Lower lobe of right lung (tissue), 2 donors: Measurements from ENCODE around the gene PRDM15. TPM values are rescaled to one million over a fixed set of nuclear protein-coding genes. Genes with fewer than 3 reads are reported as not detected.

Source experiments
- ATAC-seq, 2 donors: fragments of 200-7000 bp; cut with Tn5 transposase; one replicate each; pipeline ENCODE4 v1.9.1; 2020 to 2022; ENCODE audit warnings: mild to moderate bottlenecking in 2 of 2, moderate library complexity in 2 of 2
- DNase-seq: peaks from one replicate; pipeline ENCODE4 v3.0.0-alpha.2; 2020
- H3K27ac ChIP-seq: fragments of 200-600 bp; one replicate; pipeline ENCODE4 v1.8.0; 2022
- H3K27me3 ChIP-seq: fragments of 200-600 bp; one replicate; pipeline ENCODE4 v1.8.0; 2022; ENCODE audit warnings: low read depth
- H3K36me3 ChIP-seq: fragments of 200-600 bp; one replicate; pipeline ENCODE4 v1.8.0; 2022; ENCODE audit warnings: mild to moderate bottlenecking
- H3K4me1 ChIP-seq: fragments of 200-600 bp; one replicate; pipeline ENCODE4 v1.8.0; 2022
- H3K4me3 ChIP-seq: fragments of 200-600 bp; one replicate; pipeline ENCODE4 v1.8.0; 2022; ENCODE audit warnings: mild to moderate bottlenecking
- H3K9me3 ChIP-seq: fragments of 200-600 bp; one replicate; pipeline ENCODE4 v1.8.0; 2022
- intact Hi-C: fragments of 100-400 bp; cut with DNase I; formaldehyde crosslinking; loops from one replicate; pipeline ENCODE4 v1.11.0; 2022
- total RNA-seq: library from RNA; stranded (reverse); fragmentation: NEBNext Ultra II Directional; extraction: Animal tissue kit (Norgen Biotek cat#: 25700); gene quantifications from one replicate; pipeline ENCODE4 v1.2.1, GENCODE V29; 2021
- TF ChIP-seq, protein P1 (sequence below): fragments of 200-600 bp; IDR thresholded peaks from one replicate; pipeline ENCODE4 v1.8.0; 2022; ENCODE audit warnings: antibody characterized with exemption, mild to moderate bottlenecking
- donor health status: DM: no; HTN: yes; CAD: no; lungs with severe emphysema.

PRDM15 gene
- total RNA-seq, 1 donor from 2014 or later: 6.6 TPM

GRCh38 chr21:41916888-41917433, 37.8 kb upstream of the PRDM15 start:
- intact Hi-C loops: no loop called here
- no peaks in the 10 kb centered on the region for H3K27me3 ChIP-seq
- TF ChIP-seq, protein P1, sequence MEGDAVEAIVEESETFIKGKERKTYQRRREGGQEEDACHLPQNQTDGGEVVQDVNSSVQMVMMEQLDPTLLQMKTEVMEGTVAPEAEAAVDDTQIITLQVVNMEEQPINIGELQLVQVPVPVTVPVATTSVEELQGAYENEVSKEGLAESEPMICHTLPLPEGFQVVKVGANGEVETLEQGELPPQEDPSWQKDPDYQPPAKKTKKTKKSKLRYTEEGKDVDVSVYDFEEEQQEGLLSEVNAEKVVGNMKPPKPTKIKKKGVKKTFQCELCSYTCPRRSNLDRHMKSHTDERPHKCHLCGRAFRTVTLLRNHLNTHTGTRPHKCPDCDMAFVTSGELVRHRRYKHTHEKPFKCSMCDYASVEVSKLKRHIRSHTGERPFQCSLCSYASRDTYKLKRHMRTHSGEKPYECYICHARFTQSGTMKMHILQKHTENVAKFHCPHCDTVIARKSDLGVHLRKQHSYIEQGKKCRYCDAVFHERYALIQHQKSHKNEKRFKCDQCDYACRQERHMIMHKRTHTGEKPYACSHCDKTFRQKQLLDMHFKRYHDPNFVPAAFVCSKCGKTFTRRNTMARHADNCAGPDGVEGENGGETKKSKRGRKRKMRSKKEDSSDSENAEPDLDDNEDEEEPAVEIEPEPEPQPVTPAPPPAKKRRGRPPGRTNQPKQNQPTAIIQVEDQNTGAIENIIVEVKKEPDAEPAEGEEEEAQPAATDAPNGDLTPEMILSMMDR: no peak
- H3K36me3 ChIP-seq: peaks cover 64% of the 10 kb centered on the region
- no peak for ATAC-seq
- no peak overlapping the region for H3K27ac ChIP-seq
- DNase-seq: no peak
- no peaks in the 10 kb centered on the region for H3K9me3 ChIP-seq
- no peak overlapping the region for H3K4me3 ChIP-seq
- no peaks in the 10 kb centered on the region for H3K4me1 ChIP-seq

DNA sequence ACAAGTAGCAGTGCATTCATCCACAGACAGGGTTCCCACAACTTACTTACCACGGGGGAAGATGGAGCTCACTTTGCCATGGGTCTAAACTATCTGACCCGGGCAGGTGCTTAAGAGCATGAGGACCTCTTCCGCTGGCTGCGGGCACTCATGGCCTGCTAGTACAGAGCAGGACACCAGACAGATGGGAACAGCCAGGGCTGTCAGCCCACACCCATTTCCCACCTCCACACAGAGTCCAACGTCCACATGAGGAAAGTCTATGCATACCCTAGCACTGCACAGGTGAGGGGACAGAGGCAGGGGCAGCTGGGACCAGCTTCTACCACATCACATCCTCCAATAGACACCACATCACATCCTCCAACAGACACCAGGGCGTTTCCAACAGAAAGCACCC, 35.8 kb upstream of the PRDM15 start:
- Histone ChIP-seq H3K27me3 (no peaks in the 10 kb centered on the region), H3K4me3 (no peak overlapping the region), H3K27ac (no peak overlapping the region), H3K36me3 (peaks cover 81% of the 10 kb centered on the region), H3K4me1 (no peaks in the 10 kb centered on the region), H3K9me3 (no peaks in the 10 kb centered on the region)
- intact Hi-C loops: no loop called here
- TF ChIP-seq, protein P1: no peak
- ATAC-seq: no peak
- no peak for DNase-seq

- Histone ChIP-seq H3K27me3 (no peaks in the 10 kb centered on the region), H3K4me3 (no peak overlapping the region), H3K36me3 (peaks cover 86% of the 10 kb centered on the region), H3K9me3 (no peaks in the 10 kb centered on the region), H3K27ac (no peak overlapping the region), H3K4me1 (no peaks in the 10 kb centered on the region)
- TF ChIP-seq, protein P1: no peak
- intact Hi-C loops: no loop called here
- no peak for DNase-seq
- no peak for ATAC-seq
These were observed 35.2 kb upstream of the PRDM15 start for GRCh38 chr21:41914358-41914757.

GRCh38 chr21:41913230-41913629, 34.1 kb upstream of the PRDM15 start:
- Histone ChIP-seq H3K27me3 (no peaks in the 10 kb centered on the region), H3K9me3 (no peaks in the 10 kb centered on the region), H3K4me1 (no peaks in the 10 kb centered on the region), H3K4me3 (no peak overlapping the region), H3K27ac (no peak overlapping the region), H3K36me3 (peaks cover 92% of the 10 kb centered on the region)
- no peak for ATAC-seq
- intact Hi-C loops: no loop called here
- TF ChIP-seq, protein P1: no peak
- DNase-seq: no peak

GRCh38 chr21:41908829-41909228, 29.7 kb upstream of the PRDM15 start:
- no peak overlapping the region for H3K4me3 ChIP-seq
- intact Hi-C loops: no loop called here
- H3K4me1 ChIP-seq: no peaks in the 10 kb centered on the region
- TF ChIP-seq, protein P1: no peak
- no peak overlapping the region for H3K27ac ChIP-seq
- no peaks in the 10 kb centered on the region for H3K9me3 ChIP-seq
- ATAC-seq: no peak
- H3K27me3 ChIP-seq: no peaks in the 10 kb centered on the region
- peaks cover 86% of the 10 kb centered on the region for H3K36me3 ChIP-seq
- DNase-seq: no peak
